Measurements from ENCODE around the gene EMCN.
"Not testable (repeated sequence)": the region's sequence is repeated elsewhere in the genome, so short reads cannot be mapped to it uniquely, and the experiment has no call there.

The EMCN gene

GRCh38 chr4:100540131-100540530 is 22.3 kb upstream of the EMCN start:
- H3K4me3 ChIP-seq (ENCODE audit: low read depth, low read length): no peak overlapping the region
- TF ChIP-seq CTCF (IDR thresholded peaks at IDR 0.05; ENCODE audit: low read depth, low read length): no peak

GRCh38 chr4:100539706-100540105 is 21.9 kb upstream of the EMCN start:
- no peak for TF ChIP-seq CTCF (IDR thresholded peaks at IDR 0.05; ENCODE audit: low read depth, low read length)
- H3K4me3 ChIP-seq (ENCODE audit: low read depth, low read length): no peak overlapping the region

- H3K4me3 ChIP-seq (ENCODE audit: low read depth, low read length): no peak overlapping the region
- no peak for TF ChIP-seq CTCF (IDR thresholded peaks at IDR 0.05; ENCODE audit: low read depth, low read length)
Observed at GRCh38 chr4:100533741-100534140, 15.9 kb upstream of the EMCN start.

DNA sequence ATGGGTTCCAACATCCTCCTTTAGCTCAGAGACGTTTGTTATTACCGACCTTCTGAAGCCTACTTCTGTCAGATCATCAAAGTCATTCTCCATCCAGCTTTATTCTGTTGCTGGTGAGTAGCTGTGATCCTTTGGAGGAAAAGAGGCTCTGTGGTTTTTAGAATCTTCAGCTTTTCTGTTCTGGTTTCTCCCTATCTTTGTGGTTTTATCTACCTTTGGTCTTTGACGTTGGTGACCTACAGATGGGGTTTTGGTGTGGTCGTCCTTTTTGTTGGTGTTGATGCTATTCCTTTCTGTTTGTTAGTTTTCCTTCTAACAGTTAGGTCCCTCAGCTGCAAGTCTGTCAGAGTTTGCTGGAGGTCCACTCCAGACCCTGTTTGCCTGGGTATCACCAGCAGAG is 12.3 kb upstream of the EMCN start:
- not testable (repeated sequence) for H3K4me3 ChIP-seq (ENCODE audit: low read depth, low read length)

DNA sequence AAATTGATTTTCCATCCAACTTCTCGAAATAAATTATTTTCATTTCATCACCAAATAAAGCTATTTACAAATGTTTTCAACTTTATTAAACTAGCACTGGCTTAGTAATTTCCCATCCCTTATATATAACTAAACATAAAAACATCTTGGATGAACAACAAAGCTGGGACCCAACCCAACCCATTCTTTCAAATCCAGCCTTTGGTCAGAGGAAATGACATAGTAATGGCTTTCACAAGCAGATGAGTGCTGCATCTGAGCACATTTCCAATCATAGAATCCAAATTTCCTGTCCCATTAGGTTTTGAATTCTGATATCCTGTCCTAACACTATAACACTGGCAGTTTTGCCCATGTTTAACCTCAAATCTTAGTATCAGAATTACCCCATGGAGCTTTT is 7.9 kb upstream of the EMCN start:
- TF ChIP-seq CTCF (IDR thresholded peaks at IDR 0.05; ENCODE audit: low read depth, low read length): no peak
- H3K4me3 ChIP-seq (ENCODE audit: low read depth, low read length): no peak overlapping the region

- H3K4me3 ChIP-seq (ENCODE audit: low read depth, low read length): no peak overlapping the region
- no peak for TF ChIP-seq CTCF (IDR thresholded peaks at IDR 0.05; ENCODE audit: low read depth, low read length)
Observed at GRCh38 chr4:100519205-100519604, 1.4 kb upstream of the EMCN start.

DNA sequence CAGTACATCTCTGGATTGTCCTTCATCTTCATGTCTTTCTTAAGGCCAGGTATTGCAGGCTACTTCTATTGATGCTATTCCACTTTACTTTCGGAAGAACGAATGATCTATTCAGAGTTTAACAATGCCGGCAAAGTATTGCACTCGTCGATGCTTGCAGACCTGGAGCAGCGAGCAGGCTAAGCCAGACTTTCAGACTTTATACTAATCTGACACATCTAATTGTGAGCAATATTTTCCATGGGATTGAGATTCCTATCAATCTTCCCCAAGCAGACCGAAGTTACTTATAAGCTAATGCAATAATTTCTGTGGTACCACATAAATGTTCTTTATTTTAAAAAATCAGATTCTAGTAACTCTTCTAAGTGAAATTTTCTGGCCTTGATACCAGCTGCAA is 1.6 kb downstream of the EMCN start:
- no peak for TF ChIP-seq CTCF (IDR thresholded peaks at IDR 0.05; ENCODE audit: low read depth, low read length)
- H3K4me3 ChIP-seq (ENCODE audit: low read depth, low read length): no peak overlapping the region

DNA sequence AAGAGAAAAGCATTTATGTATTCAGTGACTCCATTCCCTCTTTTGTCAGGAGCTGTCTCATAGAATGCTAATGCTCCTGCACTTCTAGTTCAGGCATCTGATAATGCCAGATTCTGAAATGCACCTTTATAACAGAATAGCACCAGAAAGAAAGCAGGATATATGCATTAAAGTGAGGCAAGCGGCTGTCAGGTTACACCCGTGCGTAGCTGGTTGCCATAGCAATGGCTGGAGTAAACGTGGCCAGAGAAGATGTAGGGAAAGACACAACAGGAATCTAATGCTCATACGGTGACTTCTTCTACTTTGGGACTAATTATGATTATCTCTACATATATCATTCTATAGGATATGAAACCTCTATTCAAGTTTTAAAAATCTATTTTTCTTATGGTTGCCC is 5.9 kb downstream of the EMCN start:
- no peak overlapping the region for H3K4me3 ChIP-seq (ENCODE audit: low read depth, low read length)
- no peak for TF ChIP-seq CTCF (IDR thresholded peaks at IDR 0.05; ENCODE audit: low read depth, low read length)
